Measurements from ENCODE around the gene THAP4.

Gene THAP4

GRCh38 chr2:241603686-241604085 lies 33.3 kb downstream of the THAP4 start:
- no peaks in the 10 kb centered on the region for H3K9me3 ChIP-seq (ENCODE audit: control extremely low read depth in 1 of 5, control insufficient read depth in 4 of 5, insufficient read depth in 2 of 5, low read depth in 1 of 5, low read length in 4 of 5)
- CTCF ChIA-PET, result no interaction called here
- 91% methylated on average over 3 of the region's 5 CpGs for WGBS (ENCODE audit: insufficient coverage)
- H3K36me3 ChIP-seq (ENCODE audit: control insufficient read depth in 4 of 4, insufficient read depth in 4 of 4, low read length in 3 of 4), result peaks cover 2 to 59% (median 41%) of the 10 kb centered on the region in 4 experiments
- peaks cover 0 to 3% (median 2%) of the 10 kb centered on the region in 4 experiments for H3K4me1 ChIP-seq (ENCODE audit: control extremely low read depth in 1 of 4, control insufficient read depth in 4 of 4, insufficient read depth in 4 of 4, low read length in 3 of 4)
- no peaks in the 10 kb centered on the region for H3K27me3 ChIP-seq (replicated peaks in 2 of 5; ENCODE audit: control insufficient read depth in 4 of 5, insufficient read depth in 5 of 5, low read length in 4 of 5)
- H3K4me3 ChIP-seq (ENCODE audit: control insufficient read depth in 1 of 7, extremely low read depth in 1 of 7, insufficient read depth in 4 of 7, low read depth in 2 of 7, low read length in 6 of 7), result no peak overlapping the region
- POLR2A ChIA-PET, result no interaction called here
- DNase-seq, result no peak
- no peak overlapping the region for H3K27ac ChIP-seq (ENCODE audit: insufficient read depth in 1 of 2, low read depth in 1 of 2, low read length in 2 of 2, poor library complexity in 1 of 2, severe bottlenecking in 2 of 2)

- WGBS (ENCODE audit: insufficient coverage), result 98% methylated on average over 17 of the region's 17 CpGs
- Histone ChIP-seq H3K27me3 (replicated peaks in 2 of 5; ENCODE audit: control insufficient read depth in 4 of 5, insufficient read depth in 5 of 5, low read length in 4 of 5) (no peaks in the 10 kb centered on the region), H3K27ac (ENCODE audit: insufficient read depth in 1 of 2, low read depth in 1 of 2, low read length in 2 of 2, poor library complexity in 1 of 2, severe bottlenecking in 2 of 2) (no peak overlapping the region), H3K9me3 (ENCODE audit: control extremely low read depth in 1 of 5, control insufficient read depth in 4 of 5, insufficient read depth in 2 of 5, low read depth in 1 of 5, low read length in 4 of 5) (no peaks in the 10 kb centered on the region), H3K36me3 (ENCODE audit: control insufficient read depth in 4 of 4, insufficient read depth in 4 of 4, low read length in 3 of 4) (peaks cover 2 to 58% (median 42%) of the 10 kb centered on the region in 4 experiments), H3K4me3 (ENCODE audit: control insufficient read depth in 1 of 7, extremely low read depth in 1 of 7, insufficient read depth in 4 of 7, low read depth in 2 of 7, low read length in 6 of 7) (no peak overlapping the region), H3K4me1 (ENCODE audit: control extremely low read depth in 1 of 4, control insufficient read depth in 4 of 4, insufficient read depth in 4 of 4, low read length in 3 of 4) (no peaks in the 10 kb centered on the region)
- DNase-seq, result no peak
- ChIA-PET POLR2A (no interaction called here), CTCF (no interaction called here)
Observed at GRCh38 chr2:241602720-241603119, 34.2 kb downstream of the THAP4 start.

- peaks cover 2 to 60% (median 42%) of the 10 kb centered on the region in 4 experiments for H3K36me3 ChIP-seq (ENCODE audit: control insufficient read depth in 4 of 4, insufficient read depth in 4 of 4, low read length in 3 of 4)
- no peak overlapping the region for H3K4me3 ChIP-seq (ENCODE audit: control insufficient read depth in 1 of 7, extremely low read depth in 1 of 7, insufficient read depth in 4 of 7, low read depth in 2 of 7, low read length in 6 of 7)
- WGBS (ENCODE audit: insufficient coverage), result 97% methylated on average over 12 of the region's 13 CpGs
- no peaks in the 10 kb centered on the region for H3K4me1 ChIP-seq (ENCODE audit: control extremely low read depth in 1 of 4, control insufficient read depth in 4 of 4, insufficient read depth in 4 of 4, low read length in 3 of 4)
- H3K27me3 ChIP-seq (replicated peaks in 2 of 5; ENCODE audit: control insufficient read depth in 4 of 5, insufficient read depth in 5 of 5, low read length in 4 of 5), result no peaks in the 10 kb centered on the region
- H3K27ac ChIP-seq (ENCODE audit: insufficient read depth in 1 of 2, low read depth in 1 of 2, low read length in 2 of 2, poor library complexity in 1 of 2, severe bottlenecking in 2 of 2), result no peak overlapping the region
- CTCF ChIA-PET, result no interaction called here
- POLR2A ChIA-PET, result no interaction called here
- H3K9me3 ChIP-seq (ENCODE audit: control extremely low read depth in 1 of 5, control insufficient read depth in 4 of 5, insufficient read depth in 2 of 5, low read depth in 1 of 5, low read length in 4 of 5), result no peaks in the 10 kb centered on the region
- no peak for DNase-seq
Observed at GRCh38 chr2:241601841-241602240, 35.1 kb downstream of the THAP4 start.

GRCh38 chr2:241599615-241600014 lies 37.3 kb downstream of the THAP4 start:
- WGBS (ENCODE audit: insufficient coverage), result 92% methylated on average over 4 of the region's 6 CpGs
- Histone ChIP-seq H3K27ac (ENCODE audit: insufficient read depth in 1 of 2, low read depth in 1 of 2, low read length in 2 of 2, poor library complexity in 1 of 2, severe bottlenecking in 2 of 2) (no peak overlapping the region), H3K27me3 (replicated peaks in 2 of 5; ENCODE audit: control insufficient read depth in 4 of 5, insufficient read depth in 5 of 5, low read length in 4 of 5) (no peaks in the 10 kb centered on the region), H3K9me3 (ENCODE audit: control extremely low read depth in 1 of 5, control insufficient read depth in 4 of 5, insufficient read depth in 2 of 5, low read depth in 1 of 5, low read length in 4 of 5) (no peaks in the 10 kb centered on the region), H3K4me1 (ENCODE audit: control extremely low read depth in 1 of 4, control insufficient read depth in 4 of 4, insufficient read depth in 4 of 4, low read length in 3 of 4) (no peaks in the 10 kb centered on the region), H3K4me3 (ENCODE audit: control insufficient read depth in 1 of 7, extremely low read depth in 1 of 7, insufficient read depth in 4 of 7, low read depth in 2 of 7, low read length in 6 of 7) (no peak overlapping the region), H3K36me3 (ENCODE audit: control insufficient read depth in 4 of 4, insufficient read depth in 4 of 4, low read length in 3 of 4) (peaks cover 2 to 45% (median 27%) of the 10 kb centered on the region in 4 experiments)
- ChIA-PET CTCF (no interaction called here), POLR2A (no interaction called here)
- DNase-seq, result no peak

GRCh38 chr2:241598487-241598886 lies 38.5 kb downstream of the THAP4 start:
- CTCF ChIA-PET, result interaction anchor here (0.7 to 1.4 kb wide), 3 partner anchors 10 to 11 kb away, joined by 3 to 4 read pairs (median 4); no protein-coding TSS in a partner anchor

GRCh38 chr2:241598061-241598460 lies 38.9 kb downstream of the THAP4 start:
- peaks cover 2 to 51% (median 31%) of the 10 kb centered on the region in 4 experiments for H3K36me3 ChIP-seq (ENCODE audit: control insufficient read depth in 4 of 4, insufficient read depth in 4 of 4, low read length in 3 of 4)
- H3K27me3 ChIP-seq (replicated peaks in 2 of 5; ENCODE audit: control insufficient read depth in 4 of 5, insufficient read depth in 5 of 5, low read length in 4 of 5), result no peaks in the 10 kb centered on the region
- 100% methylated on average over 3 of the region's 5 CpGs for WGBS (ENCODE audit: insufficient coverage)
- no peak overlapping the region for H3K27ac ChIP-seq (ENCODE audit: insufficient read depth in 1 of 2, low read depth in 1 of 2, low read length in 2 of 2, poor library complexity in 1 of 2, severe bottlenecking in 2 of 2)
- no peak for DNase-seq
- POLR2A ChIA-PET, result no interaction called here
- H3K4me1 ChIP-seq (ENCODE audit: control extremely low read depth in 1 of 4, control insufficient read depth in 4 of 4, insufficient read depth in 4 of 4, low read length in 3 of 4), result no peaks in the 10 kb centered on the region
- no peaks in the 10 kb centered on the region for H3K9me3 ChIP-seq (ENCODE audit: control extremely low read depth in 1 of 5, control insufficient read depth in 4 of 5, insufficient read depth in 2 of 5, low read depth in 1 of 5, low read length in 4 of 5)
- H3K4me3 ChIP-seq (ENCODE audit: control insufficient read depth in 1 of 7, extremely low read depth in 1 of 7, insufficient read depth in 4 of 7, low read depth in 2 of 7, low read length in 6 of 7), result no peak overlapping the region
- CTCF ChIA-PET, result interaction anchor here (1.0 to 1.4 kb wide), 2 partner anchors 10 to 12 kb away, joined by 3 to 4 read pairs; no protein-coding TSS in a partner anchor

More at GRCh38 chr2:241598487-241598886, 38.5 kb downstream of the THAP4 start:
- WGBS (ENCODE audit: insufficient coverage), result no CpG with 5 or more reads among the region's 1 CpG
- no peaks in the 10 kb centered on the region for H3K9me3 ChIP-seq (ENCODE audit: control extremely low read depth in 1 of 5, control insufficient read depth in 4 of 5, insufficient read depth in 2 of 5, low read depth in 1 of 5, low read length in 4 of 5)
- POLR2A ChIA-PET, result no interaction called here
- H3K36me3 ChIP-seq (ENCODE audit: control insufficient read depth in 4 of 4, insufficient read depth in 4 of 4, low read length in 3 of 4), result peaks cover 2 to 49% (median 30%) of the 10 kb centered on the region in 4 experiments
- H3K4me1 ChIP-seq (ENCODE audit: control extremely low read depth in 1 of 4, control insufficient read depth in 4 of 4, insufficient read depth in 4 of 4, low read length in 3 of 4), result no peaks in the 10 kb centered on the region
- no peak for DNase-seq
- H3K4me3 ChIP-seq (ENCODE audit: control insufficient read depth in 1 of 7, extremely low read depth in 1 of 7, insufficient read depth in 4 of 7, low read depth in 2 of 7, low read length in 6 of 7), result no peak overlapping the region
- H3K27ac ChIP-seq (ENCODE audit: insufficient read depth in 1 of 2, low read depth in 1 of 2, low read length in 2 of 2, poor library complexity in 1 of 2, severe bottlenecking in 2 of 2), result no peak overlapping the region
- H3K27me3 ChIP-seq (replicated peaks in 2 of 5; ENCODE audit: control insufficient read depth in 4 of 5, insufficient read depth in 5 of 5, low read length in 4 of 5), result no peaks in the 10 kb centered on the region

- WGBS (ENCODE audit: insufficient coverage), result 100% methylated on average over 4 of the region's 6 CpGs
- CTCF ChIA-PET, result interaction anchor here (0.8 to 1.3 kb wide), 4 partner anchors 10 to 62 kb away, joined by 3 read pairs; no protein-coding TSS in a partner anchor
- Histone ChIP-seq H3K4me3 (ENCODE audit: control insufficient read depth in 1 of 7, extremely low read depth in 1 of 7, insufficient read depth in 4 of 7, low read depth in 2 of 7, low read length in 6 of 7) (no peak overlapping the region), H3K27me3 (replicated peaks in 2 of 5; ENCODE audit: control insufficient read depth in 4 of 5, insufficient read depth in 5 of 5, low read length in 4 of 5) (no peaks in the 10 kb centered on the region), H3K36me3 (ENCODE audit: control insufficient read depth in 4 of 4, insufficient read depth in 4 of 4, low read length in 3 of 4) (peaks cover 2 to 48% (median 28%) of the 10 kb centered on the region in 4 experiments), H3K27ac (ENCODE audit: insufficient read depth in 1 of 2, low read depth in 1 of 2, low read length in 2 of 2, poor library complexity in 1 of 2, severe bottlenecking in 2 of 2) (no peak overlapping the region), H3K9me3 (ENCODE audit: control extremely low read depth in 1 of 5, control insufficient read depth in 4 of 5, insufficient read depth in 2 of 5, low read depth in 1 of 5, low read length in 4 of 5) (no peaks in the 10 kb centered on the region), H3K4me1 (ENCODE audit: control extremely low read depth in 1 of 4, control insufficient read depth in 4 of 4, insufficient read depth in 4 of 4, low read length in 3 of 4) (no peaks in the 10 kb centered on the region)
- no peak for DNase-seq
- POLR2A ChIA-PET, result no interaction called here
Observed at GRCh38 chr2:241597561-241597960, 39.4 kb downstream of the THAP4 start.

Data from common myeloid progenitor, CD34-positive (primary cell).